Caco-2 (cell line): ENCODE measurements around the gene PLPP1. TPM values are rescaled to one million over a fixed set of nuclear protein-coding genes. Genes with fewer than 3 reads are reported as not detected.

ENCODE experiments used
- Bru-seq: library from RNA; stranded (reverse); fragments of 400-500 nt; gene quantifications from one replicate; lab custom pipeline; 2021; lab: Mats Ljungman, UMichigan
- BruChase-seq, 2 experiments: library from RNA; stranded (reverse); fragments of 400-500 nt; gene quantifications; one replicate each; lab custom pipeline; 2021; lab: Mats Ljungman, UMichigan
- BruUV-seq: library from RNA; stranded (reverse); fragments of 400-500 nt; replicated peaks from 2 replicates; lab custom pipeline; 2021; lab: Mats Ljungman, UMichigan
- CTCF ChIA-PET: fragments of 300-600 bp; sonication (Branson Sonifier 250); formaldehyde crosslinking; loops from one replicate; lab custom pipeline; 2022; ENCODE audit warnings: antibody characterized with exemption; lab: Charles Lee
- POLR2A ChIA-PET: fragments of 300-600 bp; sonication (Branson Sonifier 250); formaldehyde crosslinking; loops from one replicate; lab custom pipeline; 2022; ENCODE audit warnings: antibody characterized with exemption; lab: Charles Lee
- DNase-seq, 2 experiments: peaks; one replicate each; pipeline versions ENCODE4 v3.0.0 to v3.0.0-alpha.2; 2020 to 2022
- H3K27me3 ChIP-seq: replicated peaks from 2 replicates; pipeline ENCODE4 v1.6.0; 2011; ENCODE audit warnings: low read length; ENCODE audit not compliant: control insufficient read depth, insufficient read depth
- H3K36me3 ChIP-seq: 2 replicates; pipeline ENCODE4 v1.5.1; 2011; ENCODE audit warnings: low read length; ENCODE audit not compliant: control insufficient read depth, insufficient read depth
- H3K4me1 ChIP-seq: fragments of 250-450 bp; sonication (Bioruptor Pico); 2 replicates; pipeline ENCODE4 v1.5.1; 2020; ENCODE audit warnings: mild to moderate bottlenecking
- H3K4me3 ChIP-seq: 2 replicates; pipeline ENCODE4 v1.5.1; 2011; ENCODE audit warnings: low read depth, mild to moderate bottlenecking, control low read depth, low read length
- H3K9me3 ChIP-seq: fragments of 250-450 bp; sonication (Bioruptor Pico); 2 replicates; pipeline ENCODE4 v1.5.1; 2020; ENCODE audit warnings: mild to moderate bottlenecking, moderate library complexity
- H3K27ac Mint-ChIP-seq: one replicate; pipeline ENCODE4 v1.8.0; 2022; ENCODE audit warnings: mixed read lengths; ENCODE audit not compliant: unreplicated experiment
- H3K27me3 Mint-ChIP-seq: one replicate; pipeline ENCODE4 v1.8.0; 2022; ENCODE audit warnings: mixed read lengths; ENCODE audit not compliant: insufficient read depth, unreplicated experiment
- H3K36me3 Mint-ChIP-seq: one replicate; pipeline ENCODE4 v1.8.0; 2022; ENCODE audit warnings: mild to moderate bottlenecking, mixed read lengths; ENCODE audit not compliant: insufficient read depth, unreplicated experiment
- H3K4me1 Mint-ChIP-seq: one replicate; pipeline ENCODE4 v1.8.0; 2022; ENCODE audit warnings: low read depth, mixed read lengths; ENCODE audit not compliant: unreplicated experiment
- H3K4me3 Mint-ChIP-seq: one replicate; pipeline ENCODE4 v1.8.0; 2022; ENCODE audit warnings: mild to moderate bottlenecking, moderate library complexity, mixed read lengths; ENCODE audit not compliant: unreplicated experiment
- H3K9me3 Mint-ChIP-seq: one replicate; pipeline ENCODE4 v1.8.0; 2022; ENCODE audit warnings: mixed read lengths; ENCODE audit not compliant: unreplicated experiment
- CTCF ChIP-seq, 2 experiments: fragments of 200-600 bp in 1 of 2; IDR thresholded peaks; 1 replicate in 1 of 2; 2 replicates in 1 of 2; pipeline versions ENCODE4 v1.5.1 to v1.8.0; 2011 to 2022; ENCODE audit warnings: antibody characterized with exemption in 1 of 2, control low read depth in 1 of 2, inconsistent platforms in 1 of 2, low read depth in 1 of 2, low read length in 1 of 2, mild to moderate bottlenecking in 1 of 2, moderate library complexity in 1 of 2; ENCODE audit not compliant: insufficient read depth in 1 of 2, severe bottlenecking in 1 of 2, unreplicated experiment in 1 of 2
- intact Hi-C: fragments of 100-400 bp; cut with micrococcal nuclease; formaldehyde crosslinking; loops from one replicate; pipeline ENCODE4 v1.10.0; 2022; ENCODE audit not compliant: unreplicated experiment
- long read RNA-seq: library from polyadenylated mRNA; stranded (forward); transcript quantifications from one replicate; pipeline ENCODE4 v2.0.0, GENCODE V29; 2022
- total RNA-seq: library from RNA; stranded (reverse); gene quantifications from 2 replicates; pipeline ENCODE4 v1.2.3, GENCODE V29; 2022

The PLPP1 gene
- total RNA-seq (49.4 and 57.9 TPM in 2 replicates), Bru-seq, nascent RNA (percentile 93 among the genes with signal in this experiment), BruChase-seq, experiment 1, labeled RNA remaining after a 2-hour chase (percentile 85 among the genes with signal in this experiment), BruChase-seq, experiment 2, labeled RNA remaining after a 6-hour chase (percentile 83 among the genes with signal in this experiment)
- long read RNA-seq, transcript PLPP1-201 (6 exons, 1,550 nt), result minor isoform, 17 of 273 reads
- long read RNA-seq, transcript PLPP1-202 (6 exons, 1,597 nt), result major isoform, 193 of 273 reads
- long read RNA-seq, partial matches to known transcripts, result 3 of 273 reads
- long read RNA-seq, other reads (novel, unspliced or antisense), result 60 of 273 reads

- H3K27me3 Mint-ChIP-seq, result no peaks in the 10 kb centered on the region
- H3K4me3 Mint-ChIP-seq, result peak within 1 kb of the TSS; percentile 78
- DNase-seq, result peak; percentile 90 to 95
- peak in 1 of 2 experiments; percentile 0 for TF ChIP-seq CTCF (IDR thresholded peaks at IDR 0.05; ENCODE audit: insufficient read depth in 1 of 2, low read depth in 1 of 2, low read length in 1 of 2, severe bottlenecking in 1 of 2, unreplicated experiment in 1 of 2)
- H3K4me1 ChIP-seq, result peaks cover 8% of the 10 kb centered on the region
- H3K9me3 Mint-ChIP-seq, result no peaks in the 10 kb centered on the region
- intact Hi-C loops, result loop anchor here (1.0 to 5.0 kb wide), 5 partner anchors 13 to 157 kb away; no protein-coding TSS in a partner anchor
- H3K27ac Mint-ChIP-seq, result peak within 1 kb of the TSS; percentile 78
- H3K27me3 ChIP-seq, result no peaks in the 10 kb centered on the region
- H3K36me3 ChIP-seq, result no peaks in the 10 kb centered on the region
- no peaks in the 10 kb centered on the region for H3K9me3 ChIP-seq
- BruUV-seq, result no TSS peak
- CTCF ChIA-PET, result interaction anchor here (0.6 to 1.6 kb wide), 2 partner anchors 44 to 157 kb away, joined by 4 read pairs; no protein-coding TSS in a partner anchor
- H3K4me1 Mint-ChIP-seq, result peaks cover 21% of the 10 kb centered on the region
- H3K4me3 ChIP-seq, result peak within 1 kb of the TSS; percentile 98
- peaks cover 29% of the 10 kb centered on the region for H3K36me3 Mint-ChIP-seq
- POLR2A ChIA-PET, result interaction anchor here (0.5 to 0.8 kb wide), 3 partner anchors 152 to 1280 kb away, joined by 3 to 6 read pairs (median 4); no protein-coding TSS in a partner anchor
Measured at GRCh38 chr5:55534436-55535198, at the start of gene PLPP1. PLPP1 (minus strand) TSS chr5:55534964; CDS start chr5:55534629, 335 bp downstream.

- no peaks in the 10 kb centered on the region for H3K27me3 ChIP-seq
- Mint-ChIP-seq H3K9me3 (no peaks in the 10 kb centered on the region), H3K4me1 (peaks cover 24% of the 10 kb centered on the region), H3K36me3 (no peaks in the 10 kb centered on the region), H3K27me3 (no peaks in the 10 kb centered on the region), H3K27ac (no peak overlapping the region), H3K4me3 (no peak overlapping the region)
- POLR2A ChIA-PET, result no interaction called here
- BruUV-seq, result no TSS peak
- DNase-seq, result no peak
- no peak overlapping the region for H3K4me3 ChIP-seq
- TF ChIP-seq CTCF (IDR thresholded peaks at IDR 0.05; ENCODE audit: insufficient read depth in 1 of 2, low read depth in 1 of 2, low read length in 1 of 2, severe bottlenecking in 1 of 2, unreplicated experiment in 1 of 2), result no peak
- H3K9me3 ChIP-seq, result no peaks in the 10 kb centered on the region
- peaks cover 29% of the 10 kb centered on the region for H3K4me1 ChIP-seq
- intact Hi-C loops, result no loop called here
- CTCF ChIA-PET, result no interaction called here
- H3K36me3 ChIP-seq, result no peaks in the 10 kb centered on the region
Measured at GRCh38 chr5:55583578-55583977, 48.8 kb upstream of the PLPP1 start.

GRCh38 chr5:55582256-55582655 lies 47.5 kb upstream of the PLPP1 start:
- no peaks in the 10 kb centered on the region for H3K36me3 ChIP-seq
- Mint-ChIP-seq H3K4me1 (peaks cover 25% of the 10 kb centered on the region), H3K27me3 (no peaks in the 10 kb centered on the region), H3K4me3 (no peak overlapping the region), H3K36me3 (no peaks in the 10 kb centered on the region), H3K27ac (no peak overlapping the region), H3K9me3 (no peaks in the 10 kb centered on the region)
- no peak for TF ChIP-seq CTCF (IDR thresholded peaks at IDR 0.05; ENCODE audit: insufficient read depth in 1 of 2, low read depth in 1 of 2, low read length in 1 of 2, severe bottlenecking in 1 of 2, unreplicated experiment in 1 of 2)
- H3K4me1 ChIP-seq, result peaks cover 42% of the 10 kb centered on the region
- ChIA-PET CTCF (no interaction called here), POLR2A (no interaction called here)
- intact Hi-C loops, result no loop called here
- H3K9me3 ChIP-seq, result no peaks in the 10 kb centered on the region
- BruUV-seq, result no TSS peak
- DNase-seq, result no peak
- H3K4me3 ChIP-seq, result no peak overlapping the region
- H3K27me3 ChIP-seq, result no peaks in the 10 kb centered on the region
